Endothelial cell of umbilical vein (primary cell): Measurements from ENCODE around the gene BIRC6. TPM values are rescaled to one million over a fixed set of nuclear protein-coding genes. Genes with fewer than 3 reads are reported as not detected.

Source experiments
- BruUV-seq: library from RNA; stranded (reverse); fragments of 400-500 nt; replicated peaks from 2 replicates; lab custom pipeline; 2021; lab: Mats Ljungman, UMichigan
- CTCF ChIA-PET: fragments of 300-600, 350-600 bp; sonication (Branson Sonifier 250); formaldehyde crosslinking; loops from one replicate; lab custom pipeline; 2021; ENCODE audit warnings: antibody characterized with exemption, inconsistent platforms; lab: Charles Lee
- POLR2A ChIA-PET: fragments of 300-600, 350-600 bp; sonication (Branson Sonifier 250); formaldehyde crosslinking; loops from one replicate; lab custom pipeline; 2021; ENCODE audit warnings: antibody characterized with exemption, inconsistent platforms; lab: Charles Lee
- DNase-seq: peaks from one replicate; pipeline ENCODE4 v3.0.0-alpha.2; 2011; ENCODE audit warnings: low read depth, low spot score
- FAIRE-seq: peaks from 2 replicates; lab custom pipeline; 2011; peaks lifted over from hg19 to GRCh38; lab: Jason Lieb, UNC
- H2AFZ ChIP-seq: 2 replicates; pipeline ENCODE4 v1.6.0; 2012; ENCODE audit warnings: low read depth, low read length, control low read depth, inconsistent platforms
- H3K27ac ChIP-seq: 2 replicates; pipeline ENCODE4 v1.5.1; 2011; ENCODE audit warnings: low read depth, mild to moderate bottlenecking, control low read depth, low read length, moderate library complexity; ENCODE audit not compliant: insufficient read depth
- H3K27me3 ChIP-seq, 2 experiments: 2 replicates each; pipeline versions ENCODE4 v1.6.0 to v1.6.1; 2011; ENCODE audit warnings: low read length in 2 of 2, mixed read lengths in 1 of 2; ENCODE audit not compliant: control insufficient read depth in 2 of 2, insufficient read depth in 2 of 2
- H3K36me3 ChIP-seq, 2 experiments: 2 replicates in 1 of 2; 3 replicates in 1 of 2; pipeline ENCODE4 v1.5.1; 2011; ENCODE audit warnings: low read length in 2 of 2, mild to moderate bottlenecking in 1 of 2, moderate library complexity in 1 of 2; ENCODE audit not compliant: control insufficient read depth in 2 of 2, insufficient read depth in 2 of 2; ENCODE audit errors: extremely low read depth in 1 of 2
- H3K4me1 ChIP-seq: 3 replicates; pipeline ENCODE4 v1.5.1; 2011; ENCODE audit warnings: mild to moderate bottlenecking, low read length; ENCODE audit not compliant: control insufficient read depth, insufficient read depth; ENCODE audit errors: extremely low read depth
- H3K4me2 ChIP-seq: 2 replicates; pipeline ENCODE4 v1.6.1; 2011; ENCODE audit warnings: low read length, control low read depth, mixed read lengths; ENCODE audit not compliant: insufficient read depth
- H3K4me3 ChIP-seq, 3 experiments: fragments of 200-600 bp in 1 of 3; sonication (generic), shearing (Covaris generic) in 1 of 3; replicated peaks in 1 of 3; 2 replicates each; pipeline ENCODE4 v1.5.1; 2011 to 2016; ENCODE audit warnings: control low read depth in 3 of 3, low read length in 3 of 3, mild to moderate bottlenecking in 2 of 3, inconsistent platforms in 1 of 3, low read depth in 1 of 3, moderate library complexity in 1 of 3; ENCODE audit not compliant: insufficient read depth in 1 of 3
- H3K79me2 ChIP-seq: 2 replicates; pipeline ENCODE4 v1.6.0; 2012; ENCODE audit warnings: low read length, inconsistent platforms; ENCODE audit not compliant: control insufficient read depth, insufficient read depth
- H3K9ac ChIP-seq: replicated peaks from 2 replicates; pipeline ENCODE3; 2011; ENCODE audit warnings: low read length, control low read depth; ENCODE audit not compliant: insufficient read depth; ENCODE audit errors: extremely low read depth
- H3K9me1 ChIP-seq: replicated peaks from 3 replicates; pipeline ENCODE4 v1.6.0; 2011; ENCODE audit warnings: mild to moderate bottlenecking, low read length; ENCODE audit not compliant: control insufficient read depth, insufficient read depth; ENCODE audit errors: extremely low read depth
- H3K9me3 ChIP-seq: replicated peaks from 2 replicates; pipeline ENCODE4 v1.5.1; 2012; ENCODE audit warnings: low read length, inconsistent platforms; ENCODE audit not compliant: control insufficient read depth, insufficient read depth
- H4K20me1 ChIP-seq: replicated peaks from 2 replicates; pipeline ENCODE3; 2011; ENCODE audit warnings: mild to moderate bottlenecking, low read length; ENCODE audit not compliant: control insufficient read depth, insufficient read depth; ENCODE audit errors: extremely low read depth
- EZH2 ChIP-seq: IDR thresholded peaks from 2 replicates; pipeline ENCODE4 v1.6.1; 2012; ENCODE audit warnings: borderline replicate concordance, low read depth, mild to moderate bottlenecking, moderate library complexity, low read length, inconsistent platforms; ENCODE audit not compliant: severe bottlenecking
- FOS ChIP-seq: IDR thresholded peaks from 2 replicates; pipeline ENCODE4 v1.6.1; 2011; ENCODE audit warnings: mild to moderate bottlenecking, low read length, moderate library complexity, borderline replicate concordance; ENCODE audit not compliant: insufficient read depth
- GATA2 ChIP-seq: IDR thresholded peaks from 2 replicates; pipeline ENCODE4 v1.7.0; 2011; ENCODE audit warnings: low read depth, mild to moderate bottlenecking, moderate library complexity, mixed read lengths, low read length; ENCODE audit not compliant: insufficient read length, insufficient read depth
- JUN ChIP-seq: IDR thresholded peaks from 2 replicates; pipeline ENCODE4 v1.6.1; 2011; ENCODE audit warnings: borderline replicate concordance, low read depth; ENCODE audit not compliant: insufficient read length, insufficient read depth
- MYC ChIP-seq: IDR thresholded peaks from one replicate; pipeline ENCODE4 v1.6.1; 2011; ENCODE audit warnings: mild to moderate bottlenecking, low read depth, low read length
- POLR2A ChIP-seq: IDR thresholded peaks from 2 replicates; pipeline ENCODE4 v1.6.1; 2012; ENCODE audit warnings: low read depth, mild to moderate bottlenecking, control low read depth, low read length
- POLR2AphosphoS5 ChIP-seq: IDR thresholded peaks from 2 replicates; pipeline ENCODE4 v1.6.1; 2012; ENCODE audit warnings: low read depth, mild to moderate bottlenecking, control low read depth, low read length, moderate library complexity; ENCODE audit not compliant: insufficient read depth
- dilution Hi-C: fragments of 300-500 bp; cut with MboI; formaldehyde crosslinking; loops from one replicate; pipeline ENCODE4 v1.15.0; 2019; ENCODE audit warnings: low sequenced_read_pairs; ENCODE audit not compliant: extremely low pct_ligation_motif_present
- intact Hi-C: fragments of 100-400 bp; cut with micrococcal nuclease; formaldehyde crosslinking; loops from one replicate; pipeline ENCODE4 v1.10.0; 2022
- polyA plus RNA-seq, 4 experiments: library from polyadenylated mRNA; depleted of rRNA in 3 of 4; stranded (reverse) in 3 of 4; unstranded in 1 of 4; fragments of >200 nt; gene quantifications; 2 replicates each; pipeline versions ENCODE4 v1.2.1 to v1.2.3, GENCODE V29; 2011 to 2012; ENCODE audit warnings: missing spikeins in 1 of 4
- total RNA-seq: library from RNA; stranded (reverse); gene quantifications from 2 replicates; pipeline ENCODE4 v1.2.3, GENCODE V29; 2021
- TF ChIP-seq, protein P1 (sequence below), 2 donors: IDR thresholded peaks; 1 replicate in 1 of 2; 2 replicates in 1 of 2; pipeline ENCODE4 v1.5.1; 2011; ENCODE audit warnings: low read length in 2 of 2, mild to moderate bottlenecking in 2 of 2, moderate library complexity in 2 of 2, control low read depth in 1 of 2, inconsistent platforms in 1 of 2, low read depth in 1 of 2; ENCODE audit not compliant: insufficient read depth in 1 of 2; ENCODE audit errors: extremely low read depth in 1 of 2
- TF ChIP-seq, protein P2 (sequence below): IDR thresholded peaks from 2 replicates; pipeline ENCODE4 v1.6.1; 2011; ENCODE audit not compliant: insufficient read depth, insufficient read length

BIRC6 gene
- total and polyA plus RNA-seq, 2 donors (not counting 3 experiments of a cell fraction or from before 2014, with no cell fraction given), result 34.2 to 83.1 TPM

DNA sequence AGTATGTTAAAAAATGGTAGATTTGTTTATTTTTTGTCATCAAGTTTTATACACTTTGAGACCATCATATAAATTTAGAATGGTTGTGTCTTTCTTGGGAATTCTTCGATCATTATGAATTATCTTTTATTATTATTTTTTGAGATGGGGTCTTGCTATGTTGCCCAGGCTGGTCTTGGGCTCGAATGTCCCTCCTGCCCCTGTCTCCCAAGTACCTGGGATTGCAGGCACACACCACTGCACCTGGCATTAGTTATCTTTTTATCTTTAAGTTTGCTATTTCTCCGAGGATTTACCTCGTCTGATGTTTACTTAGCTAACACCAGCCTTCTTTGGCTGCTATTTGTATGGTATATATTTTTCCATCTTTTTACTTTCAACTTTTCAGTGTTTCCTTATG is 100.0 kb downstream of the BIRC6 start:
- ChIA-PET POLR2A (no interaction called here), CTCF (no interaction called here)
- H3K79me2 ChIP-seq, result peaks cover 17% of the 10 kb centered on the region
- H3K4me3 ChIP-seq, result no peak overlapping the region
- H3K9ac ChIP-seq, result no peak overlapping the region
- peaks cover under 1% of the 10 kb centered on the region for H4K20me1 ChIP-seq
- DNase-seq, result no peak
- no peaks in the 10 kb centered on the region for H3K36me3 ChIP-seq
- H3K4me1 ChIP-seq, result peaks cover 6% of the 10 kb centered on the region
- H3K27ac ChIP-seq, result no peak overlapping the region
- no peak overlapping the region for H2AFZ ChIP-seq
- BruUV-seq, result no TSS peak
- H3K27me3 ChIP-seq, result no peaks in the 10 kb centered on the region
- dilution Hi-C loops (no loop called here), intact Hi-C loops (no loop called here)
- no peak for FAIRE-seq
- TF ChIP-seq, protein P1, sequence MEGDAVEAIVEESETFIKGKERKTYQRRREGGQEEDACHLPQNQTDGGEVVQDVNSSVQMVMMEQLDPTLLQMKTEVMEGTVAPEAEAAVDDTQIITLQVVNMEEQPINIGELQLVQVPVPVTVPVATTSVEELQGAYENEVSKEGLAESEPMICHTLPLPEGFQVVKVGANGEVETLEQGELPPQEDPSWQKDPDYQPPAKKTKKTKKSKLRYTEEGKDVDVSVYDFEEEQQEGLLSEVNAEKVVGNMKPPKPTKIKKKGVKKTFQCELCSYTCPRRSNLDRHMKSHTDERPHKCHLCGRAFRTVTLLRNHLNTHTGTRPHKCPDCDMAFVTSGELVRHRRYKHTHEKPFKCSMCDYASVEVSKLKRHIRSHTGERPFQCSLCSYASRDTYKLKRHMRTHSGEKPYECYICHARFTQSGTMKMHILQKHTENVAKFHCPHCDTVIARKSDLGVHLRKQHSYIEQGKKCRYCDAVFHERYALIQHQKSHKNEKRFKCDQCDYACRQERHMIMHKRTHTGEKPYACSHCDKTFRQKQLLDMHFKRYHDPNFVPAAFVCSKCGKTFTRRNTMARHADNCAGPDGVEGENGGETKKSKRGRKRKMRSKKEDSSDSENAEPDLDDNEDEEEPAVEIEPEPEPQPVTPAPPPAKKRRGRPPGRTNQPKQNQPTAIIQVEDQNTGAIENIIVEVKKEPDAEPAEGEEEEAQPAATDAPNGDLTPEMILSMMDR (IDR thresholded peaks at IDR 0.05; ENCODE audit: extremely low read depth in 1 of 2, insufficient read depth in 1 of 2, low read depth in 1 of 2, low read length in 2 of 2), result no peak
- TF ChIP-seq, protein P2, sequence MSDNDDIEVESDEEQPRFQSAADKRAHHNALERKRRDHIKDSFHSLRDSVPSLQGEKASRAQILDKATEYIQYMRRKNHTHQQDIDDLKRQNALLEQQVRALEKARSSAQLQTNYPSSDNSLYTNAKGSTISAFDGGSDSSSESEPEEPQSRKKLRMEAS, result no peak
- TF ChIP-seq POLR2A (no peak), GATA2 (no peak), JUN (no peak), POLR2AphosphoS5 (no peak), MYC (no peak), FOS (no peak), EZH2 (no peak)
- no peaks in the 10 kb centered on the region for H3K9me3 ChIP-seq
- no peak overlapping the region for H3K4me2 ChIP-seq
- H3K9me1 ChIP-seq, result no peaks in the 10 kb centered on the region
